Hematopoietic multipotent progenitor cell treated with erythropoietin and hydrocortisone succinate and interleukin-3 and kit ligand, for 4 days (in vitro differentiated cells): ENCODE measurements around the gene TNS1.
"Not testable (repeated sequence)": the region's sequence is repeated elsewhere in the genome, so short reads cannot be mapped to it uniquely, and the experiment has no call there.

Experiments
- DNase-seq: peaks from one replicate; pipeline ENCODE4 v3.0.0-alpha.2; 2015

The TNS1 gene

DNA sequence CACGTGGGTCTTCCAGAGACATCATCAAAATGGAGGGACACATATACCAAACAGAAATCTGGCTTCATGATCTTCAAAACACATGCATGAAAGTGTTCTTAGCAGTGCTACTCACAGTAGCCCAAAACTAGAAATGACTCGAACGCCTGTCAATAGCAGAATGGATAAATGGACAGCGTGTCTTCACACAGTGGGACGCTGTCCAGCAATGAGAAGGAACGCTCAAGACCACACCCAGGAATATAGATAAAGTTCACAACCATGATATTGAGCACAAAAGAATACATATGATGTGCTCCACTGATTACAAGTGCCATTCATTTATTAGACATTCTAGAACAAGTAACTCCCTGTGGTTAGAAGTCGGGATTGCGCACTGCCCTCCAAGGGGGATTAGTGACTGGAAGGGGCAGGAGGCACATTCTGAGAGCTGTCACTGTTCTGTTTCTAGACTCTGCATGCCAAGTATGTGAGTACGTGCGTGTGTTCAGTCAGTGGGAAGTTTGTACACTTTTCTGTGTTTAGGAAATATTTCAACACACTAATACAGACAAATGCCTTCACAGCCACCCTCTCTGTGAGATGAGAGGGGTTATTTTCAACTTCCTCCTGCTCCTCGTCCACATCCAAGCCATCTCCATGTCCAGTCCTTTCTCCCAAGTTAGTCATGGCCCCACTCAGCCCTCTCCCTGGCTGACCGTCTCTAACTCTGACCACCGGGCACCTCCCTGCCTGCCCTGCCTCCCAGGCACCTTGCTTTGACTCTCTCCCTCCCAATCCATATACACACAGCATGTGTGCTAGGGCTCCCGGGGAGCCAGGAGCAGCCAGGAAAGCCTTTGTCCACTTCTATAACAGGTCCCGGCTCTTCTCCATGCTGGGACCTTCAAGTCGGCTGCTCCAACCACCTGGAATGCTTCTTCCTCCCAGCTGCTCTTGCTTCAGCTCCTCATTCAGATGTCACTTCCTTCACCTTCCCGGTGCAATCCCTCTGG lies 26.9 kb upstream of the TNS1 start:
- no peak for DNase-seq

DNA sequence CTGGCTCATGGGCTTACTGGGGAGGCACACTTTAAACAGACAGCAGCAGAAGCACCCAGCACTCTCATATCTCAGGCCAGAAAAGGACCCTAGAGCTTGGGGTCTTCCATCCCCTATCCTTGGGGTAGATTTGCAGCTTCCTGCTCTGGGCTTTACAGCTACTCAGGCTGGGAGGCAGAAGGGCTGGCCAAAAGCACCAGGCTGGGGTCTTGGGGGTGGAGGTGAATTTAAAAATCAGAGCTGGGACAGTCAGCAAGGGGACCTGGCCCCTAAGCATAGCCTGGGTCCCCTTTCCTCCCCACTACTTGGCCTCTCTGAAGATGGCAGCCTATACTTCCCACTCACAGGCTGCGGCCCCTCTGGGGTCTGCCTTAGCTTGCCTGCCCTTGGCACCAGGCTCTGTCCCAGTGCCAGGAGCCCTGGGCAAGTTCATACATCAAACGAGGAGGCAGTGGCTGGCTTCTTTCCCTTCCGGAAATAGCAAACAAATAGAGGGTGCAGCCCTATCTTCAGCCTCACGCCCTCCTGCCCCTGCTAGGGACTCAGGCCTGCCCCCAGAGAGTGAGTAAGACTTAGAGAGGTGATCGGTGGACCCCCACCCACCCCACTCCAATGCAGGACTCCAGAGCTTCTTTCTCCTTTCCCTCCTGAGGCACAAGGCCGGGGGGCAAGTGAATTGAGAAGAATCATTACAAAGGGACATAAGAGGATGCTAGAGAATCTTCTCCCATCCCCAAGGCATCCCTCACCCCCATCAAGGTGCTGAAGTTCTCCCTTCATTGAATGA lies 26.0 kb upstream of the TNS1 start:
- DNase-seq, result no peak

DNA sequence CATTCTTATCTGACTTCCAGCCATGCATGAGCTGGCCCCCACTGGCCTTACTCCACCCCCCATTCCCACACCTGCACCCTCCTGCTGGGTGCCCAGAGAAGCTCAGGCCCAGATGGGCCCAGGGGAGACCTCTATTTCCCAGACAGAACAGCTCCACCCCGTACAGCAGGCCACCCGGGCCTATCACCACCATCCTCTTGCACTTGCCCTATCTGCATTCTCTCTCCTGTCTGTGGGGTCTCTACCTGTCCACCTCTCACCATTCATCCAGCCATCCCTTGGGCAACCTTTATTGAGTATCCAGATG lies 25.3 kb upstream of the TNS1 start:
- no peak for DNase-seq

DNA sequence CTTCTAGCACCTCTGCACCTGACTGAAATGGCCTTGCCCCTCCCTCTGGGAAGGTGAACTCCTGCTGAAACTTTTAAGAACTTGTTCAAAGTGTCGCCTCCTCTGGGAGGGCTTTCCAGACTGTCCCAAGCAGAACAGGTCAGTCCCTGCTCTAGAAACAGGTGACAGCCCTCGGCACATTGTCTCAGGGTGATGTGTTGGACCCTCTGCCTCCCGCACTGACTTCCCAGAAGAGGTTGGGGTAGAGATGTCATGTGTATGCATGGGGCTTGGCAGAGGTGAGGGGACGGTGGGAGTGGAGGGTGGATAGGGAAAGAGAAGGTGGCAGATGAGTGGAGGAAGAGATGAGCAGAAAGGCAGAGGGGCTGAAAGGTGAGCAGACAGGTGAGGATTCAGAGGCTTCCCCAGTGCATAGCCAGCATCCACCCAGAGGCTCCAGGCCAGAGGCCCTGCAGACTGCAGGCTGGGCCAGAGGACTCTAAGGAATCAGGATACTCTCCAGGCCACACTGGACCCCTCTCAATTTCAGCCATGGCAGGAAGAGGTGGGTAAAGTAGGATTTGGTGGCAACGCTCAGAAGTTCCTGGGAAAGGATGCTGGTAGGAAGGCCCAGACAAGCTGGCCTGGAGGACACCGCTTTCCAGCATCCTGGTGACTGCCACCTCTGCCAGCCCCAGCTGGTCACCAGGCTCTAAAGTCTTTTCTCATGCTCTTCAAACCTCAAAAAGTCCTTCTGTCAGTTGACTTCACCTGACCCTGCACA lies 24.8 kb upstream of the TNS1 start:
- DNase-seq, result no peak

DNA sequence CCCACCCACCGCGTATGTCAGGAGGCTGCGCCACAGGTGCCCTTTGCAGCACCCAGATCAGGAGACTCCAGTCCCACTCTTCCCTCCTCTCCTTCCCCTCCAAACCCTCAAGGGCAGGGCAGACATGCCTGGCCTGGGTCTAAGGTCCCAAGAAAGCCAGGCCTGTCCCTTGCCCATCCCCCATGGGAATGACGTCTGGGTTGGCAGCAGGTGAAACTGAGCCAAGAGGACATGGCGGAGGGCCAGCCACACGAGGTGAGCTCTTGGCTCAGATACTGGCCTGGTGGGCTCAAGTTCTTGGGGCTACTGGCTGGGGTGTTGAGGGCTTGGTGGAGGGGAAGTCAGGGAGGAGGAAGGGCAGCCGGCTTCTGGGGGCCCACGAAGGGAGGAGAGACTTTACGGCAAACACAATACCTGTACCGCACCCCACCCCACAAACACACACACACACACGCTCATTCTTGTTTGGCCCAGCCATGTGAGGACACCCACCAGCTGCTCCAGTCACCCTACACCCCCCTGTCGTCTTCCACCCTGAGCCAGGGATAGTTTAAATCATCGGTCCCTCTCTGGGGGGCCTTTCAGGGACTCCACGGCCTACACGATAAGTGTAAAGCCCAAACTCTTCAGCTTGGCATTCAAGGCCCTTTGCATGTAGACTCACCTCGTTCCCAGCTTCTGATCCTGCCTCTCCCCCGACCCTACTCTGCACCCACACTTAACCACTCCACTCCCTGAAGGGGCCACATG lies 24.1 kb upstream of the TNS1 start:
- DNase-seq, result no peak

DNA sequence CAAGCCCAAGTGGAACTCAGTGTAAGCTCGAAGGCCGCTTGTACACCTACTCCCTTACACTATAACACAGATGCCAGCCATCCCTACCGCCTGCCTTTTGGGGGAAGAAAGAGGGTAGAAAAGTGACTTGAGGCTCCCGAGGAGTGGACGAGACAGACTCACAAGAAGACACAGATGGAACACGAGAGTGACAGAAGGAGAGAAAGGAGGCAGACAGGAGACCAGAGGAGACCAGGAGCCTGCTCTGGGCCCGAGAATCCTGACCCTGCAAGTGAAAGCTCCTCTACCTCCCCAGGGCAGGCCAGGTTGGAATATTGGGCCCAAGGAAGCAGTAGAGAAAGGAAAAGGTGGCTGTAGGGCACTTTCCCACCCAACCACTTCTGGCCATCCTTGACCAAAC lies 23.4 kb upstream of the TNS1 start:
- DNase-seq, result no peak

DNA sequence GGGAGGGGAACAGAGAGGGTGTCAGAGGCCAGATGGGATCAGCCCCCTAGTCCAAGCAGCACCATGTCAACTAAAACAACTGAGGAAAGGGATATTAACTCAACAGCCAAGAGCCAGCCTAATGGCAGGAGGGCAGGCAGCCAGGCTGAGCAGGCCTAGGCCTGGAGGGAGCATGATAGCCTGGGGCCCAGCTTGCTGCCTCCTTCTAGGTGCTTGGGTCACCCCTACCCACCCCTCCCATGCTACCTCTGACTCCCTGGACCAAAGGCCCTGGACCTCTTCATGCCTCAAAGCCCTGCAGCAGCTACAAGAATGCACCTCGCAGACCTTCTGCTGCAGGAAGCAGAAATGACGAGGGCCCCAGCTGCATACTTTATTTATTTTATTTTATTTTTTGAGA lies 22.1 kb upstream of the TNS1 start:
- DNase-seq, result no peak

DNA sequence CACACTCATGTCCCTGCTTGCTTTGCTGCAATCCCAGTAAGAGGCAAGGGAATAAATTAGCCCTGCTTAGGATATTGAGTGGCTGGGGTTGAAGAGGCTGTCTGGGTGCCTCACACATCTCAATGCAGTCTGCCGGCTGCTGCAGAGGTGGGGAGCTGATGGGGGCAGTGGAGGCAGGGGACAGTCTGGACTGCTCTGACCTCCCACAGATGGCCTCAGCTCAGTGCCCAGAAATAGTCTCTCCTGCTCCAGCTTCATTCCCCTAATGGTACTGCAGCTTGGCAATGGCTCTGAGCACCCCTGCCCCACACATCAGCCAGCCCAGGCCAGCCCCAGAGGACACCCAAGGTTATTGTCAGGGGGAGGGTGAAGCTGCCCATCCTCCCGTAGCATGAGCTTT lies 21.5 kb upstream of the TNS1 start:
- no peak for DNase-seq

DNA sequence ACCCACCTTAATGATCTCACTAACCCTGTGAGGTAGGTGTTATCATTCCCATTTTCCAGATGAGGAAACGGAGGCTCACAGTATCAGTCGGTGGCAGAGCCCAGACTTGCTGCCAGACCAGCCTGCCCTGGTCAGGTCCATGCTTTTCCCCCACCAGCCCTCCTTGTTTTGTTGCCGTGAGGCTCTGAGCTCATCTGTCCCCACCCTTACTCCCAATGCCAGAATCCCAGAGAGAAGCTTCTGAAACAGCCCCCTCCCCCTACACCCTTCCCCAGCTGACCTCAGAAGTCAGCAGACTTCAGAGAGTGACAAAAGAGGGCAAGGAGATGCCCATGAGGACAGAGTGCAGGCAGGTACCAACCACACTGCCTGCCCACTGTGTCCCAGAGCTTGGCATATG lies 20.8 kb upstream of the TNS1 start:
- DNase-seq, result no peak

DNA sequence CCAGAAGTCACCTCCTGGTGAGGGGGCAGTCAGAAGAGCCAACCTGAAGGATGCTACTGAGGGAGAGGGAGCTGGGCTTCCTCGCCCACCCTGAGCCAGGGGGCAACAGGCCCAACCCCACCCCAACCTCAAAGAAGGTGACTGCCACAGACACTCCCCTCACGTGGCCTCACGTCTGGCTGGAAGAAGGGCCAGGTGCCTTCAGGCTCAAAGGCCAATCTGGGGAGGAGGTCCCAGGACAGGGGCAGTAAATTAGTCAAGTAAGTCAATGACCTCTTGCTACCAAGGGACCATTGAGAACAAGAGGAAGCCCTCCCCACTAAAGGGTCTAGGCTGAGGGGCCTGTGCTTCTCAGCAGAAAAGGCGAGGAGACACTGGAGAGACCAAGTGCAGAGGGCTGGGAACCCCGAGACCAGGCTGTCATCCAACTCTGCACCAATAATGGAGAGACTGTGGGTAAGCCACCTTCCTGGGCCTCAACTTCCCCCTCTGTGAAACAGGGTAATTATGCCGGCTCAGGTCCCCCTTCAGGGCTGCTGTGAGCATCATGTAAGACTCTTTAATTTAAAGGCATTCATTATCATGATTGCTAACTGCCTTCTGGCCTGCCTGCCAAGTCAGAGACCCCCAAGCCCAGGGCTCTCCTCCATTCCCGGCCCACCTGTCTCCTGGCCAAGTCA lies 20.2 kb upstream of the TNS1 start:
- no peak for DNase-seq

DNA sequence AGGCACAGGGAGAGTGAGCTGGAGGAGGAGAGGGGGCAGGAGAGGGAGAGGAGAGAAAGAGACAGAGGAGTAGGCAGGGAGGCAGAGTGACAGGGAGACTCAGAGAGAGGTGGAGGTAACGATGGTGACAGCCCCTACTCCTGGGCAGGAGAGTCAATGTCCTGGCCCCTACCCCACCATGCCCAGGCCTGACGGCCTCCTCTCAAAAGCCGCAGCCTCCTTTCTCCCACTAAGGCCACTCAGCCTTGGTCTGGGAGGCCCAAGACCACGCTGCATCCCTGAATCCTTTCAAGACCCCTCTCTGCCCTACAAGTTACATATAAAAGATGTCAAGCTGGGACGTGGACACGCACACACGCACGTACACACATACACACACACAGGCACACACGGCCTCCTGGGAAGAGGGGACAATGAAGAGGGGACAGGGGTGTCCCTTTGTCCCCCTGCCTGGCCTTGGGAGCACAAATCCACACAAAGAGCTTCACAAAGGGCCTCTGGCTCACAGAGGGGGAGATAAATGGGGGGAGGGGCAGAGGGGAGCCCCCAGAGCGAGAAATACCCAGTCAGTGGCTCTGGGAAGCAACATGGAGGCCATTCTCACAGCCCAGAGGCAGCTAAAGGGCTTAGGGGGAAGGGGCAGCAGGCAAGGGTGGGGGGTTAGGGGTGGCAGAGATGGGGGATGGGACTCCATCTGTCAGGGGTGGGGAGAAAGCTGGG lies 19.5 kb upstream of the TNS1 start:
- no peak for DNase-seq

DNA sequence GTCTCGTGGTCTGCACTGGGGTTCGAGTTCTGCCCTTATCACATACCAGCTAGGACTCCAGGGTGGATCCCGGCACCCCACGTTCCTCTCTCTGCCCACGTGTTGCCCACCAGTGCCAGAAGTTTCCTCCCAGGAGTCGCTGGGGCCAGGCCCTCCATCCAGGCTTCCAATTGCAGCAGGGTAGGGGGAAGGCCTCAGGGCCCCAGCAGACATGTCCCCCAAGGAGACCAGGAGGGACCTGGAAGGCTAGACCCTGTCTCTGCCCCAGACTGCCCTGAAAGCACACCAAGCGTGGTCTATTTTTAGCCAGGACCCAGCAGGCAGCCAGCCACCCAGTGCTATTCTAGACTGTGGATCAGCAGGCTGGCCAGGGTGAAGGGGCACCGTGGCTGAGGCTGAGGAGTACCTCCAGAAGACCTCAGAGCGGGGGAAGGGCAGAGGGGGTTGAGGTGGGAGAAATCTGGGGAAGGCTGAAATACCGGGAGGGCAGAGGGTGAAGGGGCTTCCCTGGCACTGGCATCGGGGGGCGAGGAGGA lies 18.8 kb upstream of the TNS1 start:
- no peak for DNase-seq

DNA sequence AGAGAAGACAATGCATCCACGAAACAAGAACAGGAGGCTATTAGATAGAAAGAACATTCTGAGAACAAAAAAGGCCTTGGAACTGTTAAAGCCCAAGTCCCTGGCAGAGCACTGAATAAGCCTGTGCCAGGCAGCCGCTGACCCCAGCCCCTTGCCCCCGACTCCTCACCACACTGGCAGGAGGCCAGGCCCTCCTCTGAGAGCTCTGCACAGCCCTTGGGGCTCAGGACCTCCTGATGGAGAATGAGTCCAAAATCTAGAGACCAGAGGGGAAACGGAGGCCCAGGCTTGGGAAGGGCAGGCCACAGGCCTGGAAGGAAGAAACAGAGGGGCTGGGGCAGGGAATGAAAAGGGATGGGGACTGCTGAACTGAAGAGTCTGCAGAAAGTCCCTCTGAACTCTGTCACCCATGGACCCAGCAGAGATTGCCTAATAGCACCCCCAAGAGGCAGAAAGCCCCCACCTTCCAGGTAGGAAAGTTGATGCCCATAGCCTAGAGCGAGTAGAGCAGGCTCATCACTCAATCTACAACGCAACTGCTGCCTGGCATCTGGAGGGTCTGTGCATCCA lies 18.3 kb upstream of the TNS1 start:
- DNase-seq, result peak; percentile 25

DNA sequence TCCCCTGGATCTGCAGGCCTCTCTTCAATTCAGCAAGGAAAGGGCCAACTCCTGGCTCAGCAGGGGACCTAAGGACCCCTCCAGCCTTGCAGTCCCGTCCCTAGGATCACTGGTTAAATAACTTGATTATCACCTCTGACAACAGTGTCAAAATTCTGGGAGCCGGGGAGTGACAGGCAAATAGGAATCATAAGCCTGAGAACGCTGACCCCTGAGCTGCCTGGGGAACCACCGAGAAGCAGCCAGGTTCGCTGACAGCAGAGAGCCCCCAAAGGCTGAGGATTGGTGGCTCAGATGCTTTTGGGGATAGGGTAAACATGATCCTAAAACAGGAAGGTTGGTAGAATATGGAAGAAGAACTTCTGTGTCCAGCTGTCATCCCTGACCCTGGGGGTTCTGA lies 17.5 kb upstream of the TNS1 start:
- DNase-seq, result no peak

DNA sequence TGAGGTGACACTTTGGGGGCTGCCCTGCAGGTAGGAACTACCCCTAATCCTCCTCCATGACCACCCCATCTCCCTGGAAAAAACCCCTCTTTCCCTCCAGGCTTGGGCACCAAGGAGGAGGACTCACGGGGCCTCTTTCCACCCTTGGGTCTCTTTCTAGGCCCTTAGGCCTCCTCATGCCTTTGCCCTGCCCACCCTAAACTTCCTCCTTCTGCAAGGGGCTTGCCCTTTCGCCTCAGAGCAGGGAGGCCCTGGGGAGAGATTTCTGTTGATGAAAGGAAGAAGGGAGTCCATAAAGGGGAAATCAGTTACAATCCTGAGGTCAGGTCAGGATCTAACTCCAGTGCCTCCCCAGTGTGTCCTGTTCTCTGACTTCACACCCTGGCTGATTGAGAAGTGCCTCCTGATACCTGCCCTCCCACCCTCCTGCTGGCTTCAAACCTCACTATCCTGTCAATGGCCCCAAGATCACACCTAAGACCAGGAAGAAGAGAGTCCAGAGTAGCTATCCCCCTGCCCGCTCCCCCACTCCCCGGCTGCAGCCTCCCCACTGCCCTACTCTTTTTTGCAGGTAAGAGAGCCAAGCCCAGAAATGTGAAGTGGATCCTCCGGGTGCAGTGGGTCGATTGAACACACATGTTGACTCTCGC lies 16.7 kb upstream of the TNS1 start:
- DNase-seq, result peak; percentile 69

DNA sequence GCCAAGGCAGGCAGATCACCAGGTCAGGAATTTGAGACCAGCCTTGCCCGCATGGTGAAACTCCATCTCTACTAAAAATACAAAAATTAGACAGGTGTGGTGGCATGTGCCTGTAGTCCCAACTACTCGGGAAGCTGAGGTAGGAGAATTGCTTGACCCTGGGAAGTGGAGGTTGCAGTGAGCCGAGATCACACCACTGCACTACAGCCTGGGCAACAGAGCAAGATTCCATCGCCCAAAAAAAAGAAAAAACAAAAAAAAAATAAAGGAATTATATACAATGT lies 16.0 kb upstream of the TNS1 start:
- DNase-seq, result not testable (repeated sequence)

DNA sequence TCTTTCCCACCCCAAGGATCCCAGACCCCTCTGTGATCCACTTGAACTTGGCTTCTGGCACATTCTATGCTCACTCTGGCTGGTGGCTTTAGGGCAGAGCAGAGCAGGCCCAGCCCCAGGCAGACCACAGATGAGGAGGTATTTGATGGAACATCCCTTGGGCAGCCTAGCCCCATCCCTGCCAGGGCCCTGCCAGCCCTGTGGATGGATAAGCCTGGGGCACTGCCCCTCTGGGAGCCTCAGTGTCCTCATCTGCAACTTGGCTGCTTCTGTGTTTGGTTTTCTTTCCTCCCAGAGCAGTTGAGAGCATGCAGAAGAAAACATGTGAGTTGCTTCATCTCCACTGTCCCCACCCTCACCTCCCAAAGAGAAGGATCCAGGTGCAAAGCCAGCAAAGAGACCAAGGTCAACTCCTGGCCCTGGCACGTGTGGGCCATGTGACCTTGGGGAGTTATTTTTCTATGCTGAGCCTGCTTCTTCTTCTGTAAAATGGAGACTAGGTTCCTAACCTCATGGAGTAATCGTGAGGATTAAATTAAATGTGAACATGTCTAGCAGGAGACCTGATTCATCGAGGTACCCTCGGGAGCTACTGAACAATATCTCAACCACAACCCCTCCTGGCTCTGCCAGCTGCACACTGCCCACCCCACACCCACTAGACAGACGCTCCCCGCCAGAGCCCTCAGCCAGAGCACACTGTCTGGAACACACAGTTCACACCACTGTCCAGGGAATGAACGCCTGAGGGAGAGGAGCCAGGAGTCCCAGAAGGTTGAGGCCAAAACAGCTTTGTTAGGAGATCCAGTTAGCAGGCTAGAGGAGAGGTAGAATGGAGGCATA lies 14.6 kb upstream of the TNS1 start:
- DNase-seq, result peak; percentile 25

DNA sequence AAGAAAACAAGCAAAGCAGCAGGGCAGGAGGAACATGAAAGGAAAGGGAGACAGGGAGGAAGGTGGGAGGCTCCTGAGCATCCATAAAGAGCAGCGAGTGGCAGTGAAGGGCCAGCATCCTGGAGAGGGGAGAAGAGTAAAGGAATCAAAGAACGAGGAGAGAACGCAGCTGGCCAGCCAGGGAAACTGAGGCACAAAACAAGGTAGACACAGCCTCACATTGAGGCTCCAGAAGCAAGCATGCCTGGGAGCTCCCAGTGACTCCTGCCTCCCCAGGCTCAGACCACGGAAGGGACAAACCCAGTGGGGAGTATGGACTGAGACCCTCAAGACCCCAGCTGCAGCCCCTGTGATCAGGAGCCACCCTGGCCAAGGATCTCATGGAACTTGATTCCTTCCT lies 14.0 kb upstream of the TNS1 start:
- DNase-seq, result no peak
